HUES64 (cell line): Measurements from ENCODE around the gene BACH2.

Source experiments
- H3K27ac ChIP-seq: 2 replicates; pipeline ENCODE4 v1.7.0; 2013; ENCODE audit warnings: low read depth, low read length, inconsistent platforms
- H3K27me3 ChIP-seq: 2 replicates; pipeline ENCODE4 v1.6.1; 2013; ENCODE audit warnings: mild to moderate bottlenecking, low read length; ENCODE audit not compliant: insufficient read depth
- H3K36me3 ChIP-seq: 2 replicates; pipeline ENCODE4 v1.6.1; 2013; ENCODE audit warnings: mild to moderate bottlenecking, low read length; ENCODE audit not compliant: insufficient read depth
- H3K4me1 ChIP-seq: 2 replicates; pipeline ENCODE4 v1.6.1; 2013; ENCODE audit warnings: mild to moderate bottlenecking, low read length, moderate library complexity; ENCODE audit not compliant: insufficient read depth
- H3K4me3 ChIP-seq: 2 replicates; pipeline ENCODE4 v1.5.1; 2013; ENCODE audit warnings: mild to moderate bottlenecking, low read length, moderate library complexity
- H3K9ac ChIP-seq: 2 replicates; pipeline ENCODE4 v1.6.1; 2013; ENCODE audit warnings: mild to moderate bottlenecking, low read depth, low read length
- H3K9me3 ChIP-seq: 2 replicates; pipeline ENCODE4 v1.6.1; 2013; ENCODE audit warnings: low read depth, low read length; ENCODE audit not compliant: insufficient read depth
- WGBS: fragments of 150-250, 120-280 bp; methylation state at CpG from one replicate; pipeline ENCODE4 v1.1.7; 2013; ENCODE audit warnings: missing lambda C conversion rate; 5-methylcytosine and 5-hydroxymethylcytosine counted together

BACH2 gene

DNA sequence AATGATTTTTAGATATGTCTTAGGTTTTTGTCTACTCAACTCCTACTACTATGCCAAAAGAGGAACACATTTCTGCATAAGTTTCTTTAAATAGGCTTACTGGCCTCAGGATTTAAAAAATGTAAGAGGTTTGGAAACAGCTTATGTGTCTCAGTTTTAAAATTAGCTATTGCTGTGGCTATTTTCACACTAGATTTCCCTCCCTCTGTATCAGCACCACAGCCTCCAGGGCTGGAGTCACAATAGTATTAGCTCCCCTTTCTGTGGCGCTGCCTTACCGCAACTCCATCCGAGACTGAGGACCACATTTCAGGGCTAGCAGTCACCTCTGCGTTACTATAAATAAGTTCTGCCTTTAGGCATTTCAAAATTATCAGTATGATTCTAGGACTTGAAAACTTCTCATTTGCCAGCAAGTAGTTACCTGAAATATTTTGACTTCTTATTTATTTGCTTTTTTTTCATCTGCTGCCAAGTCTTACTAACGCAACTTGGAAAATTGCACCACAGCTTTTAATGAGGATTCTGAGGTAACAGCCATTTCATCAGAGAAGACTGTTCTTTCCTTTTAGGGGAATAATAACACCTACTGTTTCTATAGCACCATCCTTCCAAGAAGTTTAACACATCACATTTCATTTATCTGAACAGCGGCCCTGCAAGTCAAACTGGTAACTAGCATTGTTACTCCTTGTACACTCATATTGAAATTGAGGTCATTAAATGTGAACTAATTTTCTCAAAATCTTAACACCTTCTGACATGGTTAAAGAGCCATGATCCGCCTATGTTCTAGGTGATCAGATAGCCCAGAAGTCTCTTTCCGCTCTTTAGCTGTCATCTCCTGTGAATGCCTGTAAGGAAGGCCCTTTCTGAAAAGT, 296.5 kb downstream of the BACH2 start:
- no peaks in the 10 kb centered on the region; the same call in 1 of the 2 replicates for H3K4me1 ChIP-seq
- H3K36me3 ChIP-seq: no peaks in the 10 kb centered on the region
- no peak overlapping the region for H3K27ac ChIP-seq
- H3K4me3 ChIP-seq: no peak overlapping the region
- no peaks in the 10 kb centered on the region for H3K9me3 ChIP-seq
- no peak overlapping the region for H3K9ac ChIP-seq
- no peaks in the 10 kb centered on the region for H3K27me3 ChIP-seq
- 95% methylated on average over 8 of the region's 8 CpGs for WGBS

DNA sequence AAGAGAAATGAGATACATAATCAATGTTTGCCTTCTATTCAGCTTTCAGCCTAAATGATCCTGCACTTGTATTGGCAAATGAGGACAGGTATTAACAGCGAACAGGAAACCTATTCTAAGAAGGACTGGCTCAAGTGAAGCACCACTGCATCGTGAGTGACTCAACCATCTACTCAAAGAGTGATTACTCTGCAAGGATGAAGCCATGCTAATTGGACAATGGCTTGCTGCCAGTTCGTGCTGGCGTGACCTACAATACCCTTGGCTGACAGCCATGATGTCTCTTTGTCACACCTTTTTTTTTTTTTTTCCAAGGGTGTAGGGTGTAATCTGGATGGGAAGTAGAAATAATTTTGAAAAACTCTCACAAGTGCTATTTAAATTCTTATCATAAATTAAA, 297.5 kb downstream of the BACH2 start:
- no peak overlapping the region for H3K4me3 ChIP-seq
- H3K9me3 ChIP-seq: no peaks in the 10 kb centered on the region
- H3K4me1 ChIP-seq: no peaks in the 10 kb centered on the region
- 86% methylated on average over 4 of the region's 4 CpGs for WGBS
- no peak overlapping the region for H3K9ac ChIP-seq
- H3K27me3 ChIP-seq: no peaks in the 10 kb centered on the region
- H3K27ac ChIP-seq: no peak overlapping the region
- H3K36me3 ChIP-seq: no peaks in the 10 kb centered on the region

DNA sequence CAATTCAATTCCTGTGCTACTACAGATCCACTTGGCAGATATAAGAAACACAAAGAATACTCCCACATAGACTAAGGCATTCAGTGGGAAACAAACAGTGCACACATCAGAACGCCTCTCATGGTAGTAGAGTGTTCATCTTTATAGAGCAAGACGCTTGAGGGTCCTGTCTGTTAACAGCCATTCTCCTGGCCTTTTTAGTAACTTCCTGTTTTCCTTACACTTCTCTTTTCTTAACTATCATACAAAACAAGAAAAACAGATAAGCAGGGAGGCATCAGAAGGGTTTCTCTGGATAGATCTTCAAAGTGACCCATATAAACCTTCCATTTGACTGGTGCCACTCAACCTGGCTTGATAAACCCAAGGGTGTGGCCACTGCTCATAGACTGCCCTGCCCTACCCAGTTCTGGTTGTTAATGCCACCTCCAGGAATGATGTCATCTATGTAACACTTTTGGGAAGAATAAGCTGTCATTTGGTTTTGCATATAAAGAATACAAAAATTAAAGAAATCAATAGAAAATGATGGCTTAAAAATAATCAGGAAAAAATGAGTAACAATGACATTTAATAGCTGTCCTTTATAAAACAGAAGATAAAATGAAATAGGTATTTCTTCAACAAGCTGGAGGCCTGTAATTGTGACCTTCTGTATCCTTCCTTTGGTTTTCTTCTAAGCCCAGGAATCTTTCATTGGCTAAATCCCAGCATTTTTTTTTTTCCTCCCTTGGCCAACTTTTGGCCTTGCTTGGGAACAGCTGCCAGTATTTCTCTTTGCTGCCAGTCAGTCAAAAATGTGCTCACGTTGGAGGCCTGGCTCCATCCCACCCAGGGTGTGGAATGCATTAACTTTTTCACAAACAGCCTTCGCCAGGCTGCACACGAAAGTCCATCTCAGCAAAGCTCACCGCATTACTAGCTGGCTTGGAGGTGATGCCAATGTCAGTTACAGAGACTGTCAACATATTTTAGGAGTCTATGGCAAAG, 298.9 kb downstream of the BACH2 start:
- H3K4me3 ChIP-seq: no peak overlapping the region
- H3K4me1 ChIP-seq: no peaks in the 10 kb centered on the region
- H3K9ac ChIP-seq: no peak overlapping the region
- no peaks in the 10 kb centered on the region for H3K36me3 ChIP-seq
- H3K9me3 ChIP-seq: no peaks in the 10 kb centered on the region
- WGBS: 95% methylated on average over 6 of the region's 6 CpGs
- H3K27me3 ChIP-seq: no peaks in the 10 kb centered on the region
- H3K27ac ChIP-seq: no peak overlapping the region

DNA sequence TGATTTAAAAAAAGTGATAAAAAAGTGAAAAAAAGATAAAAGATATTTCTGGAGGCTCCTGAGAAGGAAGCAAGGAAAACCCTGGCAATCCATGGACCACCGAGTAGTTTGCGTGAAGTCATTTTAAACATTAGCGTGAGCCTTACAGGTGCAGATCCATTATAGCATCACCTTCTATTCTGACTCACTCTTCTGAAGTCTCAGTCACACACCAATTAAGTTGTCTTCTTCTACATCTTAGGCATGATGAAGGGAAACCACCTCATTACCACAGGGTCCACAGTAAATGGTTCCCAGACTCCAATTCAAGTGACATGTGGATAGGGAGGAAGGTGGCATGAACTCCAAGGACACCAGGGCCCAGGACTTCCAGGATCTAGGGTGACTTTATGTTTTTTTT, 303.2 kb downstream of the BACH2 start:
- 98% methylated on average over 3 of the region's 3 CpGs for WGBS
- H3K9me3 ChIP-seq: no peaks in the 10 kb centered on the region
- H3K27me3 ChIP-seq: no peaks in the 10 kb centered on the region
- H3K27ac ChIP-seq: no peak overlapping the region
- no peak overlapping the region for H3K4me3 ChIP-seq
- H3K4me1 ChIP-seq: no peaks in the 10 kb centered on the region
- H3K36me3 ChIP-seq: no peaks in the 10 kb centered on the region
- no peak overlapping the region for H3K9ac ChIP-seq

DNA sequence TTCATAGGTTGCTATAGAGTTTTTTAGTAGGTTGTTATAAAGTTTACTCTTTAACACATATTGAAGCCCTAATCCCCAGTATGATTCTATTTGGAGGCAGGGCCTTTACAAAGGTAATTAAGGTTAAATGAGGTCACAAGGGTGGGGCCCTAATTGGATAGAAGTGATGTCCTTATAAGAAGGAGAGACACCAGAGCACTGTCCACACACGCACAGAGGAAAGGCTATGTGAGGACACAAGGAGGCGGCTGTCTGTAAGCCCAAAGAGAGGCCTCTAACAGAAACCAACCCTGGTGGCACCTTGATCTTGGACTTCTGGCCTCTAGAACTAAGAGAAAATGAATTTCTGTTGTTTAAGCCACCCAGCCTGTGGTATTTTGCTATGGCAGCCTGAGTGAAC, 303.8 kb downstream of the BACH2 start:
- H3K9ac ChIP-seq: no peak overlapping the region
- H3K27ac ChIP-seq: no peak overlapping the region
- H3K4me1 ChIP-seq: no peaks in the 10 kb centered on the region
- 94% methylated on average over 2 of the region's 2 CpGs for WGBS
- H3K36me3 ChIP-seq: no peaks in the 10 kb centered on the region
- H3K4me3 ChIP-seq: no peak overlapping the region
- no peaks in the 10 kb centered on the region for H3K27me3 ChIP-seq
- no peaks in the 10 kb centered on the region for H3K9me3 ChIP-seq

DNA sequence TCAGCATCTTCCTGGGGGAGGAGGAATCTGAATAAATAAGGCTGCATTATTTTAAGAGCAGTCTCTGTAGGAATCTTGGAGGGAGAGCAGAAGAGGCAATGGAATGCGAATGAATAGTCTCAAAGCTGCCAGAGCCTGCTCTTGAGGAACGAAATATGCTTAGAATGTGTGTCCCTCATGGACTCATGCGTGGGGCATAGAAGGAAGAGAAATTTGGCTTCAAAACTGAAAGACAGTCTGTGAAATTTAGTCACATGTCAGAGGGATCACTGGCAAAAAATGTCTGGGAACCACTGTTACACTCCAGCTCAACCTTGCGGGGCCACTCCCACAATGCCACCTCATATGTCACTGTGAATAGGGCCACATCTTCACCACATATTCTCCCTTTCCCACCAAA, 306.9 kb downstream of the BACH2 start:
- Histone ChIP-seq H3K9ac (no peak overlapping the region), H3K27ac (no peak overlapping the region), H3K9me3 (no peaks in the 10 kb centered on the region), H3K4me3 (no peak overlapping the region), H3K36me3 (no peaks in the 10 kb centered on the region), H3K27me3 (no peaks in the 10 kb centered on the region), H3K4me1 (peaks cover 13% of the 10 kb centered on the region)
- 91% methylated on average over 4 of the region's 4 CpGs for WGBS

DNA sequence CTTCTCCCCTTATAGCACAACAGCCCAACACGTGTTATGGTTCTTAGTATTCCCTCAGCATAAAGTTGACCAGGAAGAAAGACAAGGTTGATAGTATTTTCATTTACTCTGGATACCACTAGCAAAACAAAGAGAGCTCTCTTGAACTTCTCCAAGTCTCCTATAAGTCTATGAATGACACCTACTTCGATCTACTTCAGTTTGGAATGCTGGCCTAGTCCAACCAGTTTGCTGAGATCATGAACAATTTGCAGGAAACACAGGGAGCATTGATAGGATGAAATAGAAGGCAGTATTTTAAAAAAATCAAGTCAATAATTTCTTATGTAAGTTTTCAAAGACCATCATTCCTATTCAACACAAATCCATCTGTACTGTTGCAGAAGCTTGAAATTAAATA, 308.8 kb downstream of the BACH2 start:
- no peak overlapping the region for H3K4me3 ChIP-seq
- H3K27me3 ChIP-seq: no peaks in the 10 kb centered on the region
- no peaks in the 10 kb centered on the region for H3K36me3 ChIP-seq
- no peak overlapping the region for H3K27ac ChIP-seq
- H3K9ac ChIP-seq: no peak overlapping the region
- WGBS: 98% methylated on average over 2 of the region's 2 CpGs
- H3K9me3 ChIP-seq: no peaks in the 10 kb centered on the region
- peaks cover 13% of the 10 kb centered on the region for H3K4me1 ChIP-seq

DNA sequence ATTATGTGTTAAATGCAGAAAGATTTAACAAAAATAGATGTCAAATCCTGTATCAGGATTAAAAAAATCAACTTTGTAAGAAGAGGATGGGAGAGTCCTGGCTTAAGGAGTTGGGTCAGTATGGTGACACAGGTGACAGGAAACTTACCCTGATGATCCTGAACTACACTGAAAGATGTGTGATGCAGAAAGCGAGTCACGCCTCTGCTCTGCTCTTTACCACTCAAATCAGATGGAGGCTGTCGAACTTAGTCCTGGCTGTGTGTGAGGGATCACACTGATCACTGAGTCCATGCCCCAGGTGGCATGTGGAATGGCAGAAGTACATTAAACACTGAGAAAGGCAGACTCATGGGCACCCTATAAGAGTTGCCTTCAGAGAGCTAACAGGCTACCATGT, 309.5 kb downstream of the BACH2 start:
- no peak overlapping the region for H3K4me3 ChIP-seq
- WGBS: 95% methylated on average over 3 of the region's 3 CpGs
- H3K36me3 ChIP-seq: no peaks in the 10 kb centered on the region
- no peak overlapping the region for H3K27ac ChIP-seq
- H3K4me1 ChIP-seq: peaks cover 13% of the 10 kb centered on the region
- H3K27me3 ChIP-seq: no peaks in the 10 kb centered on the region
- H3K9ac ChIP-seq: no peak overlapping the region
- H3K9me3 ChIP-seq: no peaks in the 10 kb centered on the region

DNA sequence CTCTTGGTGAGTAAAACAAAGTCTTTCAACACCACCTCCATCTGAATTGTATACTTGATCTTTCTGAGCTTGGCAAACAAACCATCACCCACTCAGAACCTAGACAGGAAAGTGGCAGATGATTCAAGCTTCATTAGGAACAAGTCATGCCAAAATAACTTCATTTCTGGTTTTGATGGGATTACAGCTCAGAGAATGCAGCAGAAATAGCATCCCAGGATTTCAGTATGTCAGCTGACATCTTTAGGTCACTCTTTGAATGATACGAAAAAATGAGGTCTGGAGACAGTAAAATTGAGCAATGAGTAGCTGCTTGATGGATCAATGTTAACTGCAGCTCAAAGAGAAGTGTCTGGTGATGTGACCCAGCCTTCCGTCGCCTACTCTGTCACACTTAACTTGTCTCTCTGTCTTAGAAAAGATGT, 310.0 kb downstream of the BACH2 start:
- Histone ChIP-seq H3K9ac (no peak overlapping the region), H3K9me3 (no peaks in the 10 kb centered on the region), H3K27me3 (no peaks in the 10 kb centered on the region), H3K4me3 (no peak overlapping the region), H3K36me3 (no peaks in the 10 kb centered on the region), H3K4me1 (peaks cover 13% of the 10 kb centered on the region), H3K27ac (no peak overlapping the region)
- 93% methylated on average over 3 of the region's 3 CpGs for WGBS

DNA sequence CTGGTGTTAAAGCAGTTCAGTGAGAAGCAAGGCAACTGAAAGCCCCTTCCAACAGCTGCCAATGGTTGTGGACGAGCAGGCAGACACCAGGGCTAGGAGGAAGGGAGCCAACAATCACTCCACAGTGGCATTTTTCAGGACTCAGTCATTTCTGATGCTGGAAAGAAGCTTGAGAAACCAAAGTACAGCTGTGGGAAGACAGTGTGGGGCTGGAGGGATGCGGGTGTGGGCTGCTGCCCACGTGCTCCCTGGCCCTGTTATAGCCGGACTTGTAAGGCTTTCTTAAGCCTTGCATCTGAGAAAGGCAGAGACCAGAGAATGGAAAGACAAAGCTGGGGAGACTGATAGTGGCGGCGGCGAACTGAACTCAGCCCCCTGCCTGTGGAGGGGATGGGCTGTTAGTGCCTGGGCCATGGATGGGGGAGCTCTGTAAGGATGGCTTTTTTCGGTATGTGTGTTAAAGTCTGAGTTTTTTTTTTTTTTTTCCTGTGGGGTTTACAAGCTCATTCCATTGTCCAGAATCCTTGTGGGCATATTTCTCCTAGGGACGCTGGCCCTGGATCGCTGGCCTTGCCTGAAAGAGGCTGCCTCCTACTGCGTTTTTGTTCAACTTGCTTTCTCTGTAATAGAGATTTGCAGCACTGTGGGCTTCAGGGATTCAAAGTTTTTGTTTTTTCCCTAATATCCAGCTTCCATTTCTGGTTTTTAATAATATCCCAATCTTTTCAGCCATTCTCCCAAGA, 310.7 kb downstream of the BACH2 start:
- peak overlapping the region; percentile 61; the same call in 1 of the 2 replicates for H3K9ac ChIP-seq
- peak overlapping the region; percentile 24; the same call in 1 of the 2 replicates for H3K27ac ChIP-seq
- H3K36me3 ChIP-seq: no peaks in the 10 kb centered on the region

More for the DNA sequence above, 310.7 kb downstream of the BACH2 start:
- Histone ChIP-seq H3K27me3 (no peaks in the 10 kb centered on the region), H3K4me3 (no peak overlapping the region), H3K4me1 (peaks cover 13% of the 10 kb centered on the region), H3K9me3 (no peaks in the 10 kb centered on the region)
- WGBS: 80% methylated on average over 11 of the region's 11 CpGs
